Left ventricle myocardium inferior (tissue), 1 donor: Measurements from ENCODE around the gene VWA8. TPM values are rescaled to one million over a fixed set of nuclear protein-coding genes. Genes with fewer than 3 reads are reported as not detected.
"Not testable (repeated sequence)": the region's sequence is repeated elsewhere in the genome, so short reads cannot be mapped to it uniquely, and the experiment has no call there.

ENCODE experiments used
- DNase-seq: peaks from one replicate; pipeline ENCODE4 v3.0.0-alpha.2; 2020
- H3K27ac ChIP-seq: fragments of 200-600 bp; replicated peaks from 2 replicates; pipeline ENCODE4 v1.8.0; 2021
- H3K27me3 ChIP-seq: fragments of 200-600 bp; 2 replicates; pipeline ENCODE4 v1.8.0; 2021; ENCODE audit warnings: low read depth
- H3K36me3 ChIP-seq: fragments of 200-600 bp; 2 replicates; pipeline ENCODE4 v1.8.0; 2021
- H3K4me1 ChIP-seq: fragments of 200-600 bp; 2 replicates; pipeline ENCODE4 v1.8.0; 2021
- H3K4me3 ChIP-seq: fragments of 200-600 bp; 2 replicates; pipeline ENCODE4 v1.8.0; 2021; ENCODE audit warnings: mild to moderate bottlenecking, moderate library complexity
- H3K9me3 ChIP-seq: fragments of 200-600 bp; replicated peaks from 2 replicates; pipeline ENCODE4 v1.8.0; 2021
- intact Hi-C: fragments of 100-400 bp; cut with micrococcal nuclease; formaldehyde crosslinking; loops from one replicate; pipeline ENCODE4 v1.11.0; 2022
- total RNA-seq: library from RNA; stranded (reverse); fragmentation: NEBNext Ultra II Directional; extraction: Animal tissue kit (Norgen Biotek cat#: 25700); gene quantifications from one replicate; pipeline ENCODE4 v1.2.1, GENCODE V29; 2021
- TF ChIP-seq, protein P1 (sequence below): fragments of 200-600 bp; IDR thresholded peaks from 2 replicates; pipeline ENCODE4 v1.8.0; 2021; ENCODE audit warnings: antibody characterized with exemption, mild to moderate bottlenecking, borderline replicate concordance
- donor health status: DM: no; HTN: yes; CAD: no; lungs with severe emphysema.

VWA8 gene
- total RNA-seq, 1 donor from 2014 or later = 51.0 TPM

DNA sequence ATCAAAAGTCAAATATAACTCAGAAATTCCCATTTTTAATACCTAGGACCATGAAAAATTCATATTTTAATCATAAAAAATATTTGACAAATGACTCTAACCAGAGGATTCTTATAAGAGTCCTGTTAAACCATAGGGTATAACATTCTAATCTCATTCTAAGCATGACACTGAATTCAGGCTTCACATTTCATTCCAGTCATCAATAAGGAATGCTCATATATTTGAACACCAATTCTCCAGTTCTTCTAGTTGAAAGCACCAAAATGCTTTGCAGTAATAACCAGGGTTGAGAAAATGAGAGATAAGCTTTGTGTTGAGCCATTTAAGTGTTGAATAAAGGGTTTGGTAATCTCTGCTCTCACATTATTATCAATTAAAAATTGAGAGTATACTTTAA, 147.5 kb downstream of the VWA8 start:
- H3K36me3 ChIP-seq = peaks cover 43% of the 10 kb centered on the region
- H3K4me1 ChIP-seq = peaks cover 21% of the 10 kb centered on the region
- no peak for DNase-seq
- H3K27ac ChIP-seq = no peak overlapping the region
- no peak overlapping the region for H3K4me3 ChIP-seq
- H3K9me3 ChIP-seq = no peaks in the 10 kb centered on the region
- intact Hi-C loops = no loop called here
- no peaks in the 10 kb centered on the region for H3K27me3 ChIP-seq
- TF ChIP-seq, protein P1, sequence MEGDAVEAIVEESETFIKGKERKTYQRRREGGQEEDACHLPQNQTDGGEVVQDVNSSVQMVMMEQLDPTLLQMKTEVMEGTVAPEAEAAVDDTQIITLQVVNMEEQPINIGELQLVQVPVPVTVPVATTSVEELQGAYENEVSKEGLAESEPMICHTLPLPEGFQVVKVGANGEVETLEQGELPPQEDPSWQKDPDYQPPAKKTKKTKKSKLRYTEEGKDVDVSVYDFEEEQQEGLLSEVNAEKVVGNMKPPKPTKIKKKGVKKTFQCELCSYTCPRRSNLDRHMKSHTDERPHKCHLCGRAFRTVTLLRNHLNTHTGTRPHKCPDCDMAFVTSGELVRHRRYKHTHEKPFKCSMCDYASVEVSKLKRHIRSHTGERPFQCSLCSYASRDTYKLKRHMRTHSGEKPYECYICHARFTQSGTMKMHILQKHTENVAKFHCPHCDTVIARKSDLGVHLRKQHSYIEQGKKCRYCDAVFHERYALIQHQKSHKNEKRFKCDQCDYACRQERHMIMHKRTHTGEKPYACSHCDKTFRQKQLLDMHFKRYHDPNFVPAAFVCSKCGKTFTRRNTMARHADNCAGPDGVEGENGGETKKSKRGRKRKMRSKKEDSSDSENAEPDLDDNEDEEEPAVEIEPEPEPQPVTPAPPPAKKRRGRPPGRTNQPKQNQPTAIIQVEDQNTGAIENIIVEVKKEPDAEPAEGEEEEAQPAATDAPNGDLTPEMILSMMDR = no peak

DNA sequence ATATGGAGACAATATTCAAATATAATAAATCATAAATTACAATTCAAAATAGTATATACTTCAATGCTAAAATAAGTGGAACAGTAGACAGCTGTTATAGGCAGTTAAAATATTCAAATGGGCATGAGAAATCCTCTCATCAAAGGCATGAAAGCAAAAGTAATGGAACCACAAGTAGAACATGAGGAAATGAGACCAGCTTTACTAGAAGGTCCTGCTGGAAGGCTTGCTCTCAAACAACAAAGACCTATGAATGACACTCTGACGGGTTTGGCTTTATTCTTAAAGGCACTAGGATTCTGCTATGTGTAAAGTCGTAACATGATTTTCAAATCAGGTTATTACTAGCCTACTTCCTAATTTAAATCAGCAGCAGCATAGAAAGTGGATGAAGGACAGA, 148.1 kb downstream of the VWA8 start:
- intact Hi-C loops = no loop called here
- H3K27me3 ChIP-seq = no peaks in the 10 kb centered on the region
- H3K4me3 ChIP-seq = no peak overlapping the region
- H3K36me3 ChIP-seq = peaks cover 43% of the 10 kb centered on the region
- H3K4me1 ChIP-seq = peaks cover 21% of the 10 kb centered on the region
- TF ChIP-seq, protein P1 = no peak
- no peak for DNase-seq
- no peaks in the 10 kb centered on the region for H3K9me3 ChIP-seq
- peak overlapping the region; percentile 71 for H3K27ac ChIP-seq

GRCh38 chr13:41812237-41812636, 148.7 kb downstream of the VWA8 start:
- no peaks in the 10 kb centered on the region for H3K9me3 ChIP-seq
- TF ChIP-seq, protein P1 = no peak
- H3K4me3 ChIP-seq = no peak overlapping the region
- H3K4me1 ChIP-seq = peaks cover 21% of the 10 kb centered on the region
- H3K36me3 ChIP-seq = peaks cover 46% of the 10 kb centered on the region
- DNase-seq = no peak
- peak overlapping the region; percentile 71 for H3K27ac ChIP-seq
- H3K27me3 ChIP-seq = no peaks in the 10 kb centered on the region
- intact Hi-C loops = no loop called here

DNA sequence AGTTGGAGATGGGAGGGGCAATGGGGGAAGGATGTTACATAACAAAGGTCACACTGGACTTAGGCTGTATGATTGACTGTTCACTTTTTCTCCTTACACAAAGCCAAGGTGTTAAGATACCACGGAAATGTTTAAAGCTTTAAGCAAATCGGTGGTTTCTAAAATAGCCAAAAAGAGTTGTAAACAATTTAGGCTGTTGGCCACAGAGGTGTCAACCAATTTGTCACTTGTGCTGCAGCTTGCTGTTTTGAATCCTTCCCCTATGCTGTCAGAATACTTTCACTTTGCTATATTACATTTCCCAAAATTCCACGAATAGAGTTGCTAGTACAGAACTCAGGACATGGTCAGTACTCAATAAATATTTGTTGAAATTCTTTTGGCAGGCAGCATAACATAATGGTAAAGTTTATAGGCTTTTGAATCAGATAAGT, 149.3 kb downstream of the VWA8 start:
- H3K9me3 ChIP-seq = no peaks in the 10 kb centered on the region
- peak overlapping the region; percentile 26 for H3K4me3 ChIP-seq
- peaks cover 45% of the 10 kb centered on the region for H3K36me3 ChIP-seq
- no peaks in the 10 kb centered on the region for H3K27me3 ChIP-seq
- DNase-seq = no peak
- H3K27ac ChIP-seq = peak overlapping the region; percentile 71
- H3K4me1 ChIP-seq = peaks cover 21% of the 10 kb centered on the region
- TF ChIP-seq, protein P1 = no peak
- intact Hi-C loops = no loop called here

DNA sequence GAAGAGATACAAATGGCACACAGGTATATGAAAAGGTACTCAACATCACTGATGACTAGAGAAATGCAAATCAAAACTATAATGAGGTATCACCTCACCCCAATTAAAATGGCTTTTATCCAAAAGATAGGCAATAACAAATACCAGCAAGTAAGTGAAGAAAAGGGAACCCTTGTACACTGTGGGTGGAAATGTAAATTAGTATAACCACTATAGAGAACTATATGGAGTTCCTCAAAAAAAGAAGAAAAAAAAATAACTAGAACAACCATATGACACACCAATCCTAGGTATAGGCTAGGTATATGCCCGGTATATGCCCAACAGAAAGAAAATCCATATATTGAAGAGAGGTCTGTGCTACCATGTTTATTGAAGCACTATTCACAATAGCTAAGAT, 150.9 kb downstream of the VWA8 start:
- Histone ChIP-seq H3K9me3 (no peaks in the 10 kb centered on the region), H3K4me3 (no peak overlapping the region), H3K27me3 (no peaks in the 10 kb centered on the region), H3K36me3 (peaks cover 37% of the 10 kb centered on the region), H3K4me1 (peaks cover 21% of the 10 kb centered on the region), H3K27ac (no peak overlapping the region)
- DNase-seq = no peak
- TF ChIP-seq, protein P1 = no peak
- intact Hi-C loops = no loop called here

DNA sequence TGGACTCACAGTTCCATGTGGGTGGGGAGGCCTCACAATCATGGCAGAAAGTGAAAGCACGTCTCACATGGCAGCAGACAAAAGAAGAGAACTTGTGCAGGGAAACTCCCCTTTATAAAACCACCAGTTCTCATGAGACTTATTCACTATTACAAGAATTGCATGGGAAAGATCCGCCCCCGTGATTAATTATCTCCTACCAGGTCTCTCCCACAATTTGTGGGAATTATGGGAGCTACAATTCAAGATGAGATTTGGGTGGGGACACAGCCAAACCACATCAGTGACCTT, 157.5 kb downstream of the VWA8 start:
- H3K9me3 ChIP-seq, H3K27ac ChIP-seq, intact Hi-C loops, H3K4me3 ChIP-seq, DNase-seq, H3K27me3 ChIP-seq, H3K4me1 ChIP-seq: not testable (repeated sequence)
- peaks cover 41% of the 10 kb centered on the region for H3K36me3 ChIP-seq
